ENCODE results near the gene CFAP65.

- no peak for TF ChIP-seq EZH2phosphoT487 (IDR thresholded peaks at IDR 0.05; ENCODE audit: low read depth)
- TF ChIP-seq CTCF (IDR thresholded peaks at IDR 0.05; ENCODE audit: low read depth, low read length), result no peak
These were observed 43.5 kb upstream of the CFAP65 start for GRCh38 chr2:219084791-219085190.

All from OCI-LY3 (cell line).